ENCODE results near the gene XRCC3.

- no peak for TF ChIP-seq CTCF (IDR thresholded peaks at IDR 0.05)
- no peak for TF ChIP-seq POLR2A (IDR thresholded peaks at IDR 0.05)
Measured at GRCh38 chr14:103718572-103718971, 3.3 kb upstream of the XRCC3 start.

Data from lower leg skin (tissue), 3 donors.